ENCODE results near the gene SLC25A47. TPM values are rescaled to one million over a fixed set of nuclear protein-coding genes. Genes with fewer than 3 reads are reported as not detected.

Gene SLC25A47
- total and polyA plus RNA-seq, 2 donors (not counting 1 experiment from before 2014, with no cell fraction given): not detected

- H4K20me1 ChIP-seq (ENCODE audit: control insufficient read depth, insufficient read depth, low read length, poor library complexity, severe bottlenecking): no peaks in the 10 kb centered on the region
- H3K27me3 Mint-ChIP-seq: no peaks in the 10 kb centered on the region
- no peaks in the 10 kb centered on the region for H3K36me3 ChIP-seq (replicated peaks in 1 of 2; ENCODE audit: control extremely low read depth in 1 of 2, control insufficient read depth in 1 of 2, extremely low read depth in 1 of 2, insufficient read depth in 2 of 2, low read length in 1 of 2)
- peak overlapping the region; percentile 73 for H3K27ac Mint-ChIP-seq
- ChIA-PET POLR2A (no interaction called here), CTCF (interaction anchor here (1.4 to 5.5 kb wide), 5 partner anchors 10 to 79 kb away, joined by 3 to 51 read pairs (median 5); no protein-coding TSS in a partner anchor)
- no peak for TF ChIP-seq EZH2 (IDR thresholded peaks at IDR 0.05; ENCODE audit: borderline replicate concordance, insufficient read depth, low read depth, low read length, poor library complexity, severe bottlenecking)
- TF ChIP-seq CTCF (IDR thresholded peaks at IDR 0.05): no peak
- H3K9me3 Mint-ChIP-seq (ENCODE audit: insufficient read depth): no peaks in the 10 kb centered on the region
- H3K4me3 ChIP-seq (ENCODE audit: control extremely low read depth in 1 of 5, extremely low read depth in 1 of 5, insufficient read depth in 1 of 5, low read depth in 2 of 5, low read length in 4 of 5): no peak overlapping the region
- intact Hi-C loops (cut with micrococcal nuclease): no loop called here
- H3K4me3 Mint-ChIP-seq: no peak overlapping the region
- no peak overlapping the region for H3K9ac ChIP-seq (ENCODE audit: low read length)
- H3K4me2 ChIP-seq (replicated peaks; ENCODE audit: low read depth, low read length, poor library complexity, severe bottlenecking): no peak overlapping the region
- no peaks in the 10 kb centered on the region for H3K27me3 ChIP-seq (replicated peaks in 1 of 4; ENCODE audit: control extremely low read depth in 1 of 4, control insufficient read depth in 3 of 4, insufficient read depth in 4 of 4, low read length in 3 of 4)
- H3K9me3 ChIP-seq (ENCODE audit: control extremely low read depth in 1 of 3, control insufficient read depth in 2 of 3, insufficient read depth in 1 of 3, low read length in 2 of 3): no peaks in the 10 kb centered on the region
- no peak for DNase-seq
- H3K27ac ChIP-seq (ENCODE audit: low read length in 2 of 2): no peak overlapping the region
- H3K4me1 Mint-ChIP-seq: peaks cover 54% of the 10 kb centered on the region
- peaks cover 15% of the 10 kb centered on the region for H3K79me2 ChIP-seq (ENCODE audit: control insufficient read depth, insufficient read depth, low read length)
- no peak for ATAC-seq (ENCODE audit: low read depth)
- no peak overlapping the region for H2AFZ ChIP-seq (ENCODE audit: insufficient read depth, low read depth, low read length, poor library complexity, severe bottlenecking)
- H3K4me1 ChIP-seq (ENCODE audit: control insufficient read depth in 2 of 2, insufficient read depth in 2 of 2, low read length in 2 of 2): peaks cover 32 to 49% of the 10 kb centered on the region in 2 donors
- 88% methylated on average over 14 of the region's 14 CpGs for WGBS (ENCODE audit: insufficient coverage)
These were observed 24.4 kb upstream of the SLC25A47 start for GRCh38 chr14:100298551-100299237.

- H3K4me1 Mint-ChIP-seq: peaks cover 52% of the 10 kb centered on the region
- WGBS (ENCODE audit: insufficient coverage): 93% methylated on average over 6 of the region's 6 CpGs
- CTCF ChIA-PET: interaction anchor here (1.4 kb wide), 2 partner anchors 9 to 14 kb away, joined by 3 to 4 read pairs; no protein-coding TSS in a partner anchor
These were observed 23.9 kb upstream of the SLC25A47 start for GRCh38 chr14:100299238-100299560.

More at GRCh38 chr14:100299238-100299560, 23.9 kb upstream of the SLC25A47 start:
- no peaks in the 10 kb centered on the region for H3K27me3 Mint-ChIP-seq
- Histone ChIP-seq H3K9ac (ENCODE audit: low read length) (no peak overlapping the region), H3K9me3 (ENCODE audit: control extremely low read depth in 1 of 3, control insufficient read depth in 2 of 3, insufficient read depth in 1 of 3, low read length in 2 of 3) (no peaks in the 10 kb centered on the region), H3K4me1 (ENCODE audit: control insufficient read depth in 2 of 2, insufficient read depth in 2 of 2, low read length in 2 of 2) (peaks cover 31 to 44% of the 10 kb centered on the region in 2 donors), H3K4me2 (replicated peaks; ENCODE audit: low read depth, low read length, poor library complexity, severe bottlenecking) (no peak overlapping the region), H3K36me3 (replicated peaks in 1 of 2; ENCODE audit: control extremely low read depth in 1 of 2, control insufficient read depth in 1 of 2, extremely low read depth in 1 of 2, insufficient read depth in 2 of 2, low read length in 1 of 2) (no peaks in the 10 kb centered on the region), H3K4me3 (ENCODE audit: control extremely low read depth in 1 of 5, extremely low read depth in 1 of 5, insufficient read depth in 1 of 5, low read depth in 2 of 5, low read length in 4 of 5) (no peak overlapping the region), H2AFZ (ENCODE audit: insufficient read depth, low read depth, low read length, poor library complexity, severe bottlenecking) (no peak overlapping the region), H3K79me2 (ENCODE audit: control insufficient read depth, insufficient read depth, low read length) (peaks cover 15% of the 10 kb centered on the region), H4K20me1 (ENCODE audit: control insufficient read depth, insufficient read depth, low read length, poor library complexity, severe bottlenecking) (no peaks in the 10 kb centered on the region), H3K27me3 (replicated peaks in 1 of 4; ENCODE audit: control extremely low read depth in 1 of 4, control insufficient read depth in 3 of 4, insufficient read depth in 4 of 4, low read length in 3 of 4) (no peaks in the 10 kb centered on the region), H3K27ac (ENCODE audit: low read length in 2 of 2) (no peak overlapping the region)
- TF ChIP-seq CTCF (IDR thresholded peaks at IDR 0.05) (no peak), EZH2 (IDR thresholded peaks at IDR 0.05; ENCODE audit: borderline replicate concordance, insufficient read depth, low read depth, low read length, poor library complexity, severe bottlenecking) (no peak)
- POLR2A ChIA-PET: no interaction called here
- intact Hi-C loops (cut with micrococcal nuclease): no loop called here
- peak overlapping the region; percentile 64 for H3K27ac Mint-ChIP-seq
- no peak overlapping the region for H3K4me3 Mint-ChIP-seq
- no peak for DNase-seq
- ATAC-seq (ENCODE audit: low read depth): no peak
- H3K9me3 Mint-ChIP-seq (ENCODE audit: insufficient read depth): no peaks in the 10 kb centered on the region

Measured in B cell (primary cell).